OCI-LY7 (cell line): ENCODE data around the gene PTTG2.

ENCODE experiments used
- CTCF ChIP-seq: fragments of 200-600 bp; sonication (generic); conservative IDR thresholded peaks from 2 replicates; pipeline ENCODE4 v1.5.1; 2014; ENCODE audit warnings: mild to moderate bottlenecking, antibody characterized with exemption, low read length, moderate library complexity, mixed read lengths
- EZH2phosphoT487 ChIP-seq: fragments of 200-600 bp; sonication (generic); IDR thresholded peaks from 2 replicates; pipeline ENCODE4 v1.6.1; 2018; ENCODE audit warnings: low read depth, borderline replicate concordance, mild to moderate bottlenecking, mixed run types, antibody characterized with exemption, low read length, moderate library complexity, mixed read lengths

- TF ChIP-seq CTCF (no peak), EZH2phosphoT487 (no peak)
Observed at GRCh38 chr4:37949636-37950426, 10.4 kb upstream of the PTTG2 start.
